ENCODE measurements around the gene DPM3.

Gene DPM3

DNA sequence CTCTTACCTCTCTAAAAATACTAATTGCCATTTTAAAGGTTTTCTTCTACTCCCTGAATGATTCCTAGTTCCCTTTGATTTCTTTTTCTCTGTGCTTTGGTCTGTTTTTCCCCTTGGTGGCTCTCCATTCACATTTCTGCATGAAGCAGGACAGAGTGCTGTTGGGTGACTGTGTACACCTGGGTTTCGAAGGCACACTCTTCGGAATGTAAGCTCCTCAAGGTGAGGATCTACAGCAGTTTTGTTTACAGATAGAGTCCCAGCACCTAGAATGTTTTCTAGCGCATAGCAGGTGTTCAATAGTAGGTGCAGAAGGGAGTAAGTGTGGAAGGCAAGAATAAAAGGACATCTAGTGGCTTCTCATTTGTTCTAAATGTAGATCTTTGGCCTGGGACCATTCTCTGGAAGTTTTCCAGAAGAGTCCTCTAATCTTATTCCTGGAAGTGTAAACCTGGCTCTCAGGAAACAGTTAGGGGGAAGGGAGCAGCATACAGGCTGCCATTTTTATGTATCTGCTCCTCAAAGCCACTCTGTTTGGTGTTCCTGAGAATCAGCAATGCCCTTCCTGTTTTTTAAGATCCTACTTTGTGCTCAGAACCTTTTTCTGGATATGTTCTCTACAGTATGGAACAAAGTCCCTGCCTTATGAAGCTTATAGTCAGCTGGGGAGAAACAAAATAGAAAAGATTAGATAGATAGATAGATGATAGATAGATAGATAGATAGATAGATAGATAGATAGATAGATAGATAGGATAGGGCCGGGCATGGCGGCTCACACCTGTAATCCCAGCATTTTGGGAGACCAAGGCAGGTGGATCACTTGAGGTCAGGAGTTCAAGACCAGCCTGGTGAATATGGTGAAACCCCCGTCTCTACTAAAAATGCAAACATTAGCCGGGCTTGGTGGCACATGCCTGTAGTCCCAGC lies 35.5 kb downstream of the DPM3 start:
- CTCF ChIA-PET: interaction anchor here (0.9 to 2.2 kb wide), 3 partner anchors 13 to 68 kb away, joined by 5 to 8 read pairs (median 6); partner anchors contain the start of gene KRTCAP2

DNA sequence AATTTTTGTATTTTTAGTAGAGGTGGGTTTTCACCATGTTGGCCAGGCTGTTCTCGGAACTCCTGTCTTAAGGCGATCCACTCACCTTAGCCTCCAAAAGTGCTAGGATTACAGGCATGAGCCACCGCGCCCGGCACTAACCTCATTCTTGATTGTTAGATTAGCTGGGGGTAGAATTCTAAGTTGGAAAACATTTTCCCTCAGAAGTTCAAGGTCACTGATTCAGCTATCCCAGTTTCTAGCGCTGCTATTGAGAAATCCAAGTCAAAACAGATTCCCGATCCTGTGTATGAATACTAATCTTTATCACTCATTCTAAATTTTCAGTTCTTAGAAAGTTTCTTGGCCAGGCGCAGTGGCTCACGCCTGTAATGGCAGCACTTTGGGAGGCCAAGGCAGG lies 37.0 kb downstream of the DPM3 start:
- Histone ChIP-seq H3K4me1 (ENCODE audit: control insufficient read depth, insufficient read depth, low read length) (0 out of 2 replicates have a peak, but pooled peaks cover 3% of the 10 kb centered on the region), H3K36me3 (ENCODE audit: control insufficient read depth in 2 of 2, insufficient read depth in 1 of 2, low read length in 2 of 2) (no peaks in the 10 kb centered on the region), H3K27ac (ENCODE audit: extremely low read depth, low read depth, low read length) (no peak overlapping the region), H3K9me3 (ENCODE audit: control insufficient read depth, insufficient read depth, low read depth, low read length) (no peaks in the 10 kb centered on the region), H3K4me3 (ENCODE audit: low read depth, low read length) (no peak overlapping the region)
- ChIA-PET CTCF (interaction anchor here (0.8 to 1.4 kb wide), 4 partner anchors 12 to 69 kb away, joined by 3 to 7 read pairs (median 6); partner anchors contain the start of gene KRTCAP2), POLR2A (no interaction called here)
- TF ChIP-seq, protein P1, sequence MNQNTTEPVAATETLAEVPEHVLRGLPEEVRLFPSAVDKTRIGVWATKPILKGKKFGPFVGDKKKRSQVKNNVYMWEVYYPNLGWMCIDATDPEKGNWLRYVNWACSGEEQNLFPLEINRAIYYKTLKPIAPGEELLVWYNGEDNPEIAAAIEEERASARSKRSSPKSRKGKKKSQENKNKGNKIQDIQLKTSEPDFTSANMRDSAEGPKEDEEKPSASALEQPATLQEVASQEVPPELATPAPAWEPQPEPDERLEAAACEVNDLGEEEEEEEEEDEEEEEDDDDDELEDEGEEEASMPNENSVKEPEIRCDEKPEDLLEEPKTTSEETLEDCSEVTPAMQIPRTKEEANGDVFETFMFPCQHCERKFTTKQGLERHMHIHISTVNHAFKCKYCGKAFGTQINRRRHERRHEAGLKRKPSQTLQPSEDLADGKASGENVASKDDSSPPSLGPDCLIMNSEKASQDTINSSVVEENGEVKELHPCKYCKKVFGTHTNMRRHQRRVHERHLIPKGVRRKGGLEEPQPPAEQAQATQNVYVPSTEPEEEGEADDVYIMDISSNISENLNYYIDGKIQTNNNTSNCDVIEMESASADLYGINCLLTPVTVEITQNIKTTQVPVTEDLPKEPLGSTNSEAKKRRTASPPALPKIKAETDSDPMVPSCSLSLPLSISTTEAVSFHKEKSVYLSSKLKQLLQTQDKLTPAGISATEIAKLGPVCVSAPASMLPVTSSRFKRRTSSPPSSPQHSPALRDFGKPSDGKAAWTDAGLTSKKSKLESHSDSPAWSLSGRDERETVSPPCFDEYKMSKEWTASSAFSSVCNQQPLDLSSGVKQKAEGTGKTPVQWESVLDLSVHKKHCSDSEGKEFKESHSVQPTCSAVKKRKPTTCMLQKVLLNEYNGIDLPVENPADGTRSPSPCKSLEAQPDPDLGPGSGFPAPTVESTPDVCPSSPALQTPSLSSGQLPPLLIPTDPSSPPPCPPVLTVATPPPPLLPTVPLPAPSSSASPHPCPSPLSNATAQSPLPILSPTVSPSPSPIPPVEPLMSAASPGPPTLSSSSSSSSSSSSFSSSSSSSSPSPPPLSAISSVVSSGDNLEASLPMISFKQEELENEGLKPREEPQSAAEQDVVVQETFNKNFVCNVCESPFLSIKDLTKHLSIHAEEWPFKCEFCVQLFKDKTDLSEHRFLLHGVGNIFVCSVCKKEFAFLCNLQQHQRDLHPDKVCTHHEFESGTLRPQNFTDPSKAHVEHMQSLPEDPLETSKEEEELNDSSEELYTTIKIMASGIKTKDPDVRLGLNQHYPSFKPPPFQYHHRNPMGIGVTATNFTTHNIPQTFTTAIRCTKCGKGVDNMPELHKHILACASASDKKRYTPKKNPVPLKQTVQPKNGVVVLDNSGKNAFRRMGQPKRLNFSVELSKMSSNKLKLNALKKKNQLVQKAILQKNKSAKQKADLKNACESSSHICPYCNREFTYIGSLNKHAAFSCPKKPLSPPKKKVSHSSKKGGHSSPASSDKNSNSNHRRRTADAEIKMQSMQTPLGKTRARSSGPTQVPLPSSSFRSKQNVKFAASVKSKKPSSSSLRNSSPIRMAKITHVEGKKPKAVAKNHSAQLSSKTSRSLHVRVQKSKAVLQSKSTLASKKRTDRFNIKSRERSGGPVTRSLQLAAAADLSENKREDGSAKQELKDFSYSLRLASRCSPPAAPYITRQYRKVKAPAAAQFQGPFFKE (tag by site-specific recombination; IDR thresholded peaks at IDR 0.05; ENCODE audit: borderline replicate concordance): no peak
- TF ChIP-seq, protein P2, sequence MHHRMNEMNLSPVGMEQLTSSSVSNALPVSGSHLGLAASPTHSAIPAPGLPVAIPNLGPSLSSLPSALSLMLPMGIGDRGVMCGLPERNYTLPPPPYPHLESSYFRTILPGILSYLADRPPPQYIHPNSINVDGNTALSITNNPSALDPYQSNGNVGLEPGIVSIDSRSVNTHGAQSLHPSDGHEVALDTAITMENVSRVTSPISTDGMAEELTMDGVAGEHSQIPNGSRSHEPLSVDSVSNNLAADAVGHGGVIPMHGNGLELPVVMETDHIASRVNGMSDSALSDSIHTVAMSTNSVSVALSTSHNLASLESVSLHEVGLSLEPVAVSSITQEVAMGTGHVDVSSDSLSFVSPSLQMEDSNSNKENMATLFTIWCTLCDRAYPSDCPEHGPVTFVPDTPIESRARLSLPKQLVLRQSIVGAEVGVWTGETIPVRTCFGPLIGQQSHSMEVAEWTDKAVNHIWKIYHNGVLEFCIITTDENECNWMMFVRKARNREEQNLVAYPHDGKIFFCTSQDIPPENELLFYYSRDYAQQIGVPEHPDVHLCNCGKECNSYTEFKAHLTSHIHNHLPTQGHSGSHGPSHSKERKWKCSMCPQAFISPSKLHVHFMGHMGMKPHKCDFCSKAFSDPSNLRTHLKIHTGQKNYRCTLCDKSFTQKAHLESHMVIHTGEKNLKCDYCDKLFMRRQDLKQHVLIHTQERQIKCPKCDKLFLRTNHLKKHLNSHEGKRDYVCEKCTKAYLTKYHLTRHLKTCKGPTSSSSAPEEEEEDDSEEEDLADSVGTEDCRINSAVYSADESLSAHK (tag by site-specific recombination; IDR thresholded peaks at IDR 0.05): no peak
- TF ChIP-seq, protein P3, sequence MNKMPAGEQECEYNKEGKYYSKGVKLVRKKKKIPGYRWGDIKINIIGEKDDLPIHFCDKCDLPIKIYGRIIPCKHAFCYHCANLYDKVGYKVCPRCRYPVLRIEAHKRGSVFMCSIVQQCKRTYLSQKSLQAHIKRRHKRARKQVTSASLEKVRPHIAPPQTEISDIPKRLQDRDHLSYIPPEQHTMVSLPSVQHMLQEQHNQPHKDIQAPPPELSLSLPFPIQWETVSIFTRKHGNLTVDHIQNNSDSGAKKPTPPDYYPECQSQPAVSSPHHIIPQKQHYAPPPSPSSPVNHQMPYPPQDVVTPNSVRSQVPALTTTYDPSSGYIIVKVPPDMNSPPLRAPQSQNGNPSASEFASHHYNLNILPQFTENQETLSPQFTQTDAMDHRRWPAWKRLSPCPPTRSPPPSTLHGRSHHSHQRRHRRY (tag by site-specific recombination; IDR thresholded peaks at IDR 0.05): no peak
- TF ChIP-seq, protein P4, sequence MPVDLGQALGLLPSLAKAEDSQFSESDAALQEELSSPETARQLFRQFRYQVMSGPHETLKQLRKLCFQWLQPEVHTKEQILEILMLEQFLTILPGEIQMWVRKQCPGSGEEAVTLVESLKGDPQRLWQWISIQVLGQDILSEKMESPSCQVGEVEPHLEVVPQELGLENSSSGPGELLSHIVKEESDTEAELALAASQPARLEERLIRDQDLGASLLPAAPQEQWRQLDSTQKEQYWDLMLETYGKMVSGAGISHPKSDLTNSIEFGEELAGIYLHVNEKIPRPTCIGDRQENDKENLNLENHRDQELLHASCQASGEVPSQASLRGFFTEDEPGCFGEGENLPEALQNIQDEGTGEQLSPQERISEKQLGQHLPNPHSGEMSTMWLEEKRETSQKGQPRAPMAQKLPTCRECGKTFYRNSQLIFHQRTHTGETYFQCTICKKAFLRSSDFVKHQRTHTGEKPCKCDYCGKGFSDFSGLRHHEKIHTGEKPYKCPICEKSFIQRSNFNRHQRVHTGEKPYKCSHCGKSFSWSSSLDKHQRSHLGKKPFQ (tag by site-specific recombination; IDR thresholded peaks at IDR 0.05): no peak
- TF ChIP-seq ZNF169 (tag by site-specific recombination; IDR thresholded peaks at IDR 0.05): no peak
- no peak for TF ChIP-seq ZNF664 (tag by site-specific recombination; IDR thresholded peaks at IDR 0.05)
- TF ChIP-seq ZNF184 (tag by site-specific recombination; IDR thresholded peaks at IDR 0.05): no peak
- TF ChIP-seq MEIS1 (CRISPR knock-in tag; IDR thresholded peaks at IDR 0.05; ENCODE audit: borderline replicate concordance): no peak
- TF ChIP-seq SP2 (tag by site-specific recombination; IDR thresholded peaks at IDR 0.05): no peak
- no peak for TF ChIP-seq ZNF473 (tag by site-specific recombination; IDR thresholded peaks at IDR 0.05)

More for the DNA sequence above, 35.5 kb downstream of the DPM3 start:
- TF ChIP-seq, protein P5, sequence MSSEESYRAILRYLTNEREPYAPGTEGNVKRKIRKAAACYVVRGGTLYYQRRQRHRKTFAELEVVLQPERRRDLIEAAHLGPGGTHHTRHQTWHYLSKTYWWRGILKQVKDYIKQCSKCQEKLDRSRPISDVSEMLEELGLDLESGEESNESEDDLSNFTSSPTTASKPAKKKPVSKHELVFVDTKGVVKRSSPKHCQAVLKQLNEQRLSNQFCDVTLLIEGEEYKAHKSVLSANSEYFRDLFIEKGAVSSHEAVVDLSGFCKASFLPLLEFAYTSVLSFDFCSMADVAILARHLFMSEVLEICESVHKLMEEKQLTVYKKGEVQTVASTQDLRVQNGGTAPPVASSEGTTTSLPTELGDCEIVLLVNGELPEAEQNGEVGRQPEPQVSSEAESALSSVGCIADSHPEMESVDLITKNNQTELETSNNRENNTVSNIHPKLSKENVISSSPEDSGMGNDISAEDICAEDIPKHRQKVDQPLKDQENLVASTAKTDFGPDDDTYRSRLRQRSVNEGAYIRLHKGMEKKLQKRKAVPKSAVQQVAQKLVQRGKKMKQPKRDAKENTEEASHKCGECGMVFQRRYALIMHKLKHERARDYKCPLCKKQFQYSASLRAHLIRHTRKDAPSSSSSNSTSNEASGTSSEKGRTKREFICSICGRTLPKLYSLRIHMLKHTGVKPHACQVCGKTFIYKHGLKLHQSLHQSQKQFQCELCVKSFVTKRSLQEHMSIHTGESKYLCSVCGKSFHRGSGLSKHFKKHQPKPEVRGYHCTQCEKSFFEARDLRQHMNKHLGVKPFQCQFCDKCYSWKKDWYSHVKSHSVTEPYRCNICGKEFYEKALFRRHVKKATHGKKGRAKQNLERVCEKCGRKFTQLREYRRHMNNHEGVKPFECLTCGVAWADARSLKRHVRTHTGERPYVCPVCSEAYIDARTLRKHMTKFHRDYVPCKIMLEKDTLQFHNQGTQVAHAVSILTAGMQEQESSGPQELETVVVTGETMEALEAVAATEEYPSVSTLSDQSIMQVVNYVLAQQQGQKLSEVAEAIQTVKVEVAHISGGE (tag by site-specific recombination; conservative IDR thresholded peaks at IDR 0.05; ENCODE audit: low read depth): no peak
- no peak for TF ChIP-seq ZNF830 (tag by site-specific recombination; IDR thresholded peaks at IDR 0.05; ENCODE audit: low read depth)
- no peak for TF ChIP-seq IKZF3 (tag by site-specific recombination; IDR thresholded peaks at IDR 0.05)
- TF ChIP-seq, protein P6, sequence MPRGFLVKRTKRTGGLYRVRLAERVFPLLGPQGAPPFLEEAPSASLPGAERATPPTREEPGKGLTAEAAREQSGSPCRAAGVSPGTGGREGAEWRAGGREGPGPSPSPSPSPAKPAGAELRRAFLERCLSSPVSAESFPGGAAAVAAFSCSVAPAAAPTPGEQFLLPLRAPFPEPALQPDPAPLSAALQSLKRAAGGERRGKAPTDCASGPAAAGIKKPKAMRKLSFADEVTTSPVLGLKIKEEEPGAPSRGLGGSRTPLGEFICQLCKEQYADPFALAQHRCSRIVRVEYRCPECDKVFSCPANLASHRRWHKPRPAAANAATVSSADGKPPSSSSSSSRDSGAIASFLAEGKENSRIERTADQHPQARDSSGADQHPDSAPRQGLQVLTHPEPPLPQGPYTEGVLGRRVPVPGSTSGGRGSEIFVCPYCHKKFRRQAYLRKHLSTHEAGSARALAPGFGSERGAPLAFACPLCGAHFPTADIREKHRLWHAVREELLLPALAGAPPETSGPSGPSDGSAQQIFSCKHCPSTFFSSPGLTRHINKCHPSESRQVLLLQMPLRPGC (tag by site-specific recombination; IDR thresholded peaks at IDR 0.05): no peak
- Histone ChIP-seq H3K4me1 (ENCODE audit: control insufficient read depth, insufficient read depth, low read length) (0 out of 2 replicates have a peak, but pooled peaks cover 3% of the 10 kb centered on the region), H3K4me3 (ENCODE audit: low read depth, low read length) (no peak overlapping the region), H3K36me3 (ENCODE audit: control insufficient read depth in 2 of 2, insufficient read depth in 1 of 2, low read length in 2 of 2) (no peaks in the 10 kb centered on the region), H3K27ac (ENCODE audit: extremely low read depth, low read depth, low read length) (no peak overlapping the region), H3K9me3 (ENCODE audit: control insufficient read depth, insufficient read depth, low read depth, low read length) (no peaks in the 10 kb centered on the region)
- POLR2A ChIA-PET: no interaction called here
